ENCODE results near the gene SLN. TPM values are rescaled to one million over a fixed set of nuclear protein-coding genes. Genes with fewer than 3 reads are reported as not detected.

The SLN gene
- total RNA-seq, 4 donors from 2014 or later = 586 to 5,775 (median 2,747) TPM

DNA sequence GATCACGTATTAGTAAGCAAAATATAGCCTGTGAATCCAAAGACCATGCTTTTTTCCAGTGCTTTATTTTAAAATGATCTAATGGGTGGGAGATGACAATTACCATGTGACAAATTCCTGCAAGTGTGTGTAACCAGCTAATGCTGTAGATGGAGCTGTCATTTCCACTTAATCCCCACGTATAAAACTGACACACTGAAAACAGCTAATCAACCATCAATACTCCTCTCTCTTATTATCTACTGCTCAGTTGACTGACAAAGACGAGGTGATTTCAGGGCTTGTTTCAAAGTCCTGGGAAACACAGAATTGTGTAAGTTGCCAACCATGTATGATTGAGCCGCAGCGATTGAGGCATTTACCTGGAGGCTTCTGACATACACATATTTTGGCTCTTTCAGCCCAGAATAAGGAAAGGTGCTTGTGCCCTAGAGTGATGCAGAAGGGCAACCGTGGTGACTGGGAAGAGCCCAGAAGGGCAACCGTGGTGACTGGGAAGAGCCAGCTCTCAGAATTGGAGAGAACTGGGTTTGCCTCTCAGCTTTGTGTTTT is 9.7 kb downstream of the SLN start:
- ATAC-seq = no peak
- in situ Hi-C loops (cut with MboI; ENCODE audit: low sequenced_read_pairs in 4 of 4) = loop anchor here in 1 of 4 donors (10.0 kb wide), 1 partner anchor 423 kb away; the partner anchor contains the start of gene ACAT1
- no peaks in the 10 kb centered on the region for H3K36me3 ChIP-seq
- H3K4me1 ChIP-seq = peaks cover 33 to 44% of the 10 kb centered on the region in 2 donors
- no peak for DNase-seq
- no peaks in the 10 kb centered on the region for H3K27me3 ChIP-seq
- no peak overlapping the region for H3K4me3 ChIP-seq
- peak overlapping the region; percentile 83 to 93 (median 86) for H3K27ac ChIP-seq
- H3K9me3 ChIP-seq = no peaks in the 10 kb centered on the region
- TF ChIP-seq POLR2A (IDR thresholded peaks at IDR 0.05) = no peak
- TF ChIP-seq, protein P1, sequence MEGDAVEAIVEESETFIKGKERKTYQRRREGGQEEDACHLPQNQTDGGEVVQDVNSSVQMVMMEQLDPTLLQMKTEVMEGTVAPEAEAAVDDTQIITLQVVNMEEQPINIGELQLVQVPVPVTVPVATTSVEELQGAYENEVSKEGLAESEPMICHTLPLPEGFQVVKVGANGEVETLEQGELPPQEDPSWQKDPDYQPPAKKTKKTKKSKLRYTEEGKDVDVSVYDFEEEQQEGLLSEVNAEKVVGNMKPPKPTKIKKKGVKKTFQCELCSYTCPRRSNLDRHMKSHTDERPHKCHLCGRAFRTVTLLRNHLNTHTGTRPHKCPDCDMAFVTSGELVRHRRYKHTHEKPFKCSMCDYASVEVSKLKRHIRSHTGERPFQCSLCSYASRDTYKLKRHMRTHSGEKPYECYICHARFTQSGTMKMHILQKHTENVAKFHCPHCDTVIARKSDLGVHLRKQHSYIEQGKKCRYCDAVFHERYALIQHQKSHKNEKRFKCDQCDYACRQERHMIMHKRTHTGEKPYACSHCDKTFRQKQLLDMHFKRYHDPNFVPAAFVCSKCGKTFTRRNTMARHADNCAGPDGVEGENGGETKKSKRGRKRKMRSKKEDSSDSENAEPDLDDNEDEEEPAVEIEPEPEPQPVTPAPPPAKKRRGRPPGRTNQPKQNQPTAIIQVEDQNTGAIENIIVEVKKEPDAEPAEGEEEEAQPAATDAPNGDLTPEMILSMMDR (IDR thresholded peaks at IDR 0.05 in 4 of 5, conservative IDR thresholded peaks at IDR 0.05 in 1 of 5) = no peak
- intact Hi-C loops (cut with DNase I; ENCODE audit: low total_unique reads) = loop anchor here (10.0 kb wide), 1 partner anchor 333 kb away; no protein-coding TSS in a partner anchor

DNA sequence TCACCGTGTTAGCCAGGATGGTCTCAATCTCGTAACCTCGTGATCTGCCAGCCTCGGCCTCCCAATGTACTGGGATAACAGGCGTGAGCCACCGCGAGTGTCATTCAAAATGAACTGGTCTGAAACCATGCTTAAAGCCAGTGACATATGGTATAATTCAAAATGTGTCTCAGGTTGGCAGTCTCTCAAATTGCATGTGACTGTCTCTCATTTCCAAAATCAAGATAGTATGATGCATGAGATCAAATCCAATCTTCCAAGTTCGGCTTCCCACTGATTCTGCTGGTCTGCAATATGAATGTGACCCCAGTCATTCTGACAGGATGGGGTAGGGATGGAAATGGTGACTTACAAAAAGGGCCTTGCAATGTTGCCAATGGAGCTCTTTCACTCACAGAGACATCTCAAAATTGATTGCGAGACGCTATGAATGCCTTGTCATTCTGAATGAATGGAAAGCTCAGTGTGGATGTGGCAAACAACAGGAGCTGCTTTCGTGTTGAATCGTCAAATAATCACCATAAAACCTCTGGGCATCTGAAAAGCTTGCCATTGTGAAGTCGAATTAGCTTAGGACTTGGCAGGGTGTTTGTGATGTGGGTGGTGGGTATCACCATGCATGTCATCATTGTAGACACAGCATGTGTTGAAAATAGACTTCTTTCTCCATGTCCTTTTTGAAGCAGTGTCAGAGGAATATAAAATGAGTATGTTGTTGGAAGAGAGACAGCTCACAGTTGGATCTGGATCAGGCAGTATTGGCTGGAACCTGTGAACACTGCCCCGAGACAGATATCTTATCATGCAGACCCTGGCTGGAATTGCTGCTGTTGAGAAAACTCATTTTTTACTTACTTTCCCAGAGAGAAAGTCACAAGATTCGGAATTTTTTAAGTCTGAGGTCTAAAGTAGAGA is 12.2 kb downstream of the SLN start:
- in situ Hi-C loops (cut with MboI; ENCODE audit: low sequenced_read_pairs in 4 of 4) = loop anchor here in 2 of 4 donors (10.0 kb wide), 2 partner anchors 55 to 425 kb away; partner anchors contain the start of gene ACAT1 (in 1 of the 2)
- H3K27me3 ChIP-seq = no peaks in the 10 kb centered on the region
- intact Hi-C loops (cut with DNase I; ENCODE audit: low total_unique reads) = loop anchor here (10.0 kb wide), 1 partner anchor 335 kb away; no protein-coding TSS in a partner anchor
- no peak overlapping the region for H3K27ac ChIP-seq
- ATAC-seq (no peak), DNase-seq (no peak)
- no peaks in the 10 kb centered on the region for H3K9me3 ChIP-seq
- H3K36me3 ChIP-seq = no peaks in the 10 kb centered on the region
- H3K4me3 ChIP-seq = no peak overlapping the region
- peaks cover 25 to 36% of the 10 kb centered on the region in 2 donors for H3K4me1 ChIP-seq
- TF ChIP-seq POLR2A (IDR thresholded peaks at IDR 0.05) = no peak
- TF ChIP-seq, protein P1 (IDR thresholded peaks at IDR 0.05 in 4 of 5, conservative IDR thresholded peaks at IDR 0.05 in 1 of 5) = no peak

DNA sequence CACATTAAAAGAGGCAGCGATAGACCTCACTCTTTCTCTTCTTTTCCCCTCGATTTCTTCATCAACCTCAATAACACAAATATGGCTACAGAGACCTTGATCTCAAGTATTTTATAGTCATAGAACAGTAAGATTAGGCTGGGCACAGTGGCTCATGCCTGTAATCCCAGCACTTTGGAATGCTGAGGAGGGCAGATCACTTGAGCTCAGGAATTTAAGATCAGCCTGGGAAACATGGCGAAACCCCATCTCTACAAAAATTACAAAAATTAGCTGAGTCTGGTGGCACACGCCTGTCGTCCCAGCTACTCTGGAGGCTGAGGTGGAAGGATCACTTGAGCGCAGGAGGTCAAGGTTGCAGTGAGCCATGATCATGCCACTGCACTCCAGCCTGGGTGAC is 14.6 kb downstream of the SLN start:
- H3K27ac ChIP-seq = peak overlapping the region in 3 of 4 donors; percentile 66 to 75 (median 69)
- TF ChIP-seq, protein P1 (IDR thresholded peaks at IDR 0.05 in 4 of 5, conservative IDR thresholded peaks at IDR 0.05 in 1 of 5) = no peak
- TF ChIP-seq POLR2A (IDR thresholded peaks at IDR 0.05) = no peak
- no peak overlapping the region for H3K4me3 ChIP-seq
- no peaks in the 10 kb centered on the region for H3K9me3 ChIP-seq
- no peaks in the 10 kb centered on the region for H3K27me3 ChIP-seq
- DNase-seq = no peak
- intact Hi-C loops (cut with DNase I; ENCODE audit: low total_unique reads) (no loop called here), in situ Hi-C loops (cut with MboI; ENCODE audit: low sequenced_read_pairs in 4 of 4) (loop anchor here in 1 of 4 donors (10.0 kb wide), 1 partner anchor 58 kb away; no protein-coding TSS in a partner anchor)
- peaks cover 17 to 24% of the 10 kb centered on the region in 2 donors for H3K4me1 ChIP-seq
- H3K36me3 ChIP-seq = no peaks in the 10 kb centered on the region
- ATAC-seq = no peak

DNA sequence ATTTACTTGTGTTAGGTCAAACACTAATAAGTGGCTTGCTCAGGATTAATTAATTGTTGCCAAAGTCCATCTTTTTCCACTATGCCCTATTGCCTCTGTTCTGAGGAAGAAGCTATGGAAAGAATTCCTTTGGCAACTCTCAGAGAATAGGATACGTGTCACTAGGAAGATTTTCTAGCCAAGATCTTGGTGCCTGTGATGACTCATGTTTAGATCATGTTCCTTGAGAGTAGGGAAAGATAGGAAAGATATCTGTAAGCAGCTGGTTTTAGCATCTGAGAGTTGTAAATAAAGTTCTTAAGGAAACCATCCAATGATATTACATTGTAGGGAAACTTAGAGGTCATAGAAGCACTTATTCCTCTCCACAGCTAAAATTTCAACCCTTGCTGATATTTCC is 15.7 kb downstream of the SLN start:
- intact Hi-C loops (cut with DNase I; ENCODE audit: low total_unique reads) = no loop called here
- peak overlapping the region; percentile 66 to 75 (median 70) for H3K27ac ChIP-seq
- peaks cover 17 to 18% of the 10 kb centered on the region in 2 donors for H3K4me1 ChIP-seq
- ATAC-seq = peak; percentile 99
- no peaks in the 10 kb centered on the region for H3K9me3 ChIP-seq
- no peak for DNase-seq
- TF ChIP-seq POLR2A (IDR thresholded peaks at IDR 0.05) = no peak
- TF ChIP-seq, protein P1 (IDR thresholded peaks at IDR 0.05 in 4 of 5, conservative IDR thresholded peaks at IDR 0.05 in 1 of 5) = no peak
- no peak overlapping the region for H3K4me3 ChIP-seq
- H3K36me3 ChIP-seq = no peaks in the 10 kb centered on the region
- H3K27me3 ChIP-seq = no peaks in the 10 kb centered on the region
- in situ Hi-C loops (cut with MboI; ENCODE audit: low sequenced_read_pairs in 4 of 4) = loop anchor here in 1 of 4 donors (10.0 kb wide), 1 partner anchor 59 kb away; no protein-coding TSS in a partner anchor

Data from gastrocnemius medialis (tissue), 4 donors.